Hepatocyte (in vitro differentiated cells): ENCODE data around the gene TUG1.

ENCODE experiments used
- EZH2 ChIP-seq: fragments of 200-600 bp; sonication (generic); IDR thresholded peaks from 2 replicates; pipeline ENCODE4 v1.6.1; 2016; ENCODE audit warnings: antibody characterized with exemption, mild to moderate bottlenecking, borderline replicate concordance
- TF ChIP-seq, protein P1 (sequence below): fragments of 200-600 bp; sonication (generic); IDR thresholded peaks from 2 replicates; pipeline ENCODE4 v1.5.1; 2016; ENCODE audit warnings: antibody characterized with exemption, mild to moderate bottlenecking; ENCODE audit not compliant: poor library complexity

- TF ChIP-seq, protein P1, sequence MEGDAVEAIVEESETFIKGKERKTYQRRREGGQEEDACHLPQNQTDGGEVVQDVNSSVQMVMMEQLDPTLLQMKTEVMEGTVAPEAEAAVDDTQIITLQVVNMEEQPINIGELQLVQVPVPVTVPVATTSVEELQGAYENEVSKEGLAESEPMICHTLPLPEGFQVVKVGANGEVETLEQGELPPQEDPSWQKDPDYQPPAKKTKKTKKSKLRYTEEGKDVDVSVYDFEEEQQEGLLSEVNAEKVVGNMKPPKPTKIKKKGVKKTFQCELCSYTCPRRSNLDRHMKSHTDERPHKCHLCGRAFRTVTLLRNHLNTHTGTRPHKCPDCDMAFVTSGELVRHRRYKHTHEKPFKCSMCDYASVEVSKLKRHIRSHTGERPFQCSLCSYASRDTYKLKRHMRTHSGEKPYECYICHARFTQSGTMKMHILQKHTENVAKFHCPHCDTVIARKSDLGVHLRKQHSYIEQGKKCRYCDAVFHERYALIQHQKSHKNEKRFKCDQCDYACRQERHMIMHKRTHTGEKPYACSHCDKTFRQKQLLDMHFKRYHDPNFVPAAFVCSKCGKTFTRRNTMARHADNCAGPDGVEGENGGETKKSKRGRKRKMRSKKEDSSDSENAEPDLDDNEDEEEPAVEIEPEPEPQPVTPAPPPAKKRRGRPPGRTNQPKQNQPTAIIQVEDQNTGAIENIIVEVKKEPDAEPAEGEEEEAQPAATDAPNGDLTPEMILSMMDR = no peak
- no peak for TF ChIP-seq EZH2
Observed at GRCh38 chr22:30934053-30934452, 35.0 kb upstream of the TUG1 start.
